HCT116 (cell line): ENCODE measurements around the gene CALCOCO1.

ENCODE experiments used
- CEBPB ChIP-seq: IDR thresholded peaks from 2 replicates; pipeline ENCODE4 v1.6.1; 2012; ENCODE audit warnings: low read depth
- EZH2 ChIP-seq: fragments of 200-600 bp; sonication (generic); IDR thresholded peaks from 2 replicates; pipeline ENCODE4 v1.6.1; 2017; ENCODE audit warnings: antibody characterized with exemption, mixed run types
- EZH2phosphoT487 ChIP-seq: fragments of 200-600 bp; IDR thresholded peaks from 2 replicates; pipeline ENCODE4 v1.6.1; 2018; ENCODE audit warnings: antibody characterized with exemption, borderline replicate concordance
- FOSL1 ChIP-seq: IDR thresholded peaks from 2 replicates; pipeline ENCODE4 v1.6.1; 2012; ENCODE audit warnings: low read depth
- JUND ChIP-seq: IDR thresholded peaks from 2 replicates; pipeline ENCODE4 v1.6.1; 2012
- POLR2A ChIP-seq: IDR thresholded peaks from 2 replicates; pipeline ENCODE4 v1.7.0; 2011; ENCODE audit warnings: borderline replicate concordance; ENCODE audit not compliant: insufficient read depth, insufficient read length; ENCODE audit errors: extremely low read depth
- POLR2AphosphoS5 ChIP-seq: IDR thresholded peaks from 2 replicates; pipeline ENCODE4 v1.6.1; 2011; ENCODE audit warnings: mild to moderate bottlenecking, low read depth, low read length, moderate library complexity
- TCF7L2 ChIP-seq: IDR thresholded peaks from 2 replicates; pipeline ENCODE4 v1.7.0; 2011; ENCODE audit warnings: borderline replicate concordance, inconsistent platforms; ENCODE audit not compliant: insufficient read depth, insufficient read length; ENCODE audit errors: extremely low read depth
- YY1 ChIP-seq: IDR thresholded peaks from 2 replicates; pipeline ENCODE4 v1.6.1; 2011; ENCODE audit warnings: low read length, low read depth, moderate library complexity, mild to moderate bottlenecking; ENCODE audit not compliant: insufficient replicate concordance; ENCODE audit errors: extremely low read depth
- ZFX ChIP-seq: fragments of 450-650 bp; IDR thresholded peaks from 2 replicates; pipeline ENCODE4 v1.6.1; 2017
- TF ChIP-seq, protein P1 (sequence below), 3 experiments: fragments of 200-600 bp in 1 of 3; sonication (generic) in 1 of 3; IDR thresholded peaks in 2 of 3; conservative IDR thresholded peaks in 1 of 3; 2 replicates each; pipeline ENCODE4 v1.5.1; 2012 to 2017; ENCODE audit warnings: low read depth in 2 of 3, low read length in 2 of 3, antibody characterized with exemption in 1 of 3, borderline replicate concordance in 1 of 3, control low read depth in 1 of 3, mild to moderate bottlenecking in 1 of 3, mixed read lengths in 1 of 3, mixed run types in 1 of 3, moderate library complexity in 1 of 3; ENCODE audit not compliant: insufficient read depth in 1 of 3
- TF ChIP-seq, protein P2 (sequence below): IDR thresholded peaks from 2 replicates; pipeline ENCODE4 v1.6.1; 2012
- TF ChIP-seq, protein P3 (sequence below): IDR thresholded peaks from 2 replicates; pipeline ENCODE4 v1.6.1; 2011; ENCODE audit warnings: mild to moderate bottlenecking, low read length, moderate library complexity; ENCODE audit not compliant: insufficient replicate concordance; ENCODE audit errors: extremely low read depth

DNA sequence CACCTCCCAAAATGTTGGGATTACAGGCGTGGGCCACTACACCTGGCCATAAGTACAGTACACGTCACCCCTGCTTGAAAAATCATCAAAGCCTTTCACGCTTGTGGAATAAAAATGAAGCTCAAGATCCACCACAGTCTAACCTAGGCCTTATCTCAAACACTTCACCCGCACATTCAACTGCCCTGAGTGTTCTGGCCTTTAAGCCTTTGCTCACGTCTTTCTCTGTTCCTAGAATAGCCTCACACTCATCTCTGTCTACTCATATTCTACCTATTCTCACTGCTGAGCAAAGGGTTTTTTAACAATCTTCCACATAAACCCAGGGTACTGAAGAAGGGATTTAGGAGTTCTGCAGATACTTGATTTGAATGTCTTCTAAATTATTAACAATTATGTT, 9.9 kb downstream of the CALCOCO1 start:
- TF ChIP-seq CEBPB = no peak
- TF ChIP-seq, protein P1, sequence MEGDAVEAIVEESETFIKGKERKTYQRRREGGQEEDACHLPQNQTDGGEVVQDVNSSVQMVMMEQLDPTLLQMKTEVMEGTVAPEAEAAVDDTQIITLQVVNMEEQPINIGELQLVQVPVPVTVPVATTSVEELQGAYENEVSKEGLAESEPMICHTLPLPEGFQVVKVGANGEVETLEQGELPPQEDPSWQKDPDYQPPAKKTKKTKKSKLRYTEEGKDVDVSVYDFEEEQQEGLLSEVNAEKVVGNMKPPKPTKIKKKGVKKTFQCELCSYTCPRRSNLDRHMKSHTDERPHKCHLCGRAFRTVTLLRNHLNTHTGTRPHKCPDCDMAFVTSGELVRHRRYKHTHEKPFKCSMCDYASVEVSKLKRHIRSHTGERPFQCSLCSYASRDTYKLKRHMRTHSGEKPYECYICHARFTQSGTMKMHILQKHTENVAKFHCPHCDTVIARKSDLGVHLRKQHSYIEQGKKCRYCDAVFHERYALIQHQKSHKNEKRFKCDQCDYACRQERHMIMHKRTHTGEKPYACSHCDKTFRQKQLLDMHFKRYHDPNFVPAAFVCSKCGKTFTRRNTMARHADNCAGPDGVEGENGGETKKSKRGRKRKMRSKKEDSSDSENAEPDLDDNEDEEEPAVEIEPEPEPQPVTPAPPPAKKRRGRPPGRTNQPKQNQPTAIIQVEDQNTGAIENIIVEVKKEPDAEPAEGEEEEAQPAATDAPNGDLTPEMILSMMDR (IDR thresholded peaks at IDR 0.05 in 2 of 3, conservative IDR thresholded peaks at IDR 0.05 in 1 of 3; ENCODE audit: borderline replicate concordance in 1 of 3, insufficient read depth in 1 of 3, low read depth in 2 of 3, low read length in 2 of 3) = no peak
- TF ChIP-seq POLR2AphosphoS5 = no peak
- no peak for TF ChIP-seq YY1
- no peak for TF ChIP-seq FOSL1
- no peak for TF ChIP-seq EZH2
- no peak for TF ChIP-seq ZFX
- TF ChIP-seq POLR2A = no peak
- TF ChIP-seq, protein P2, sequence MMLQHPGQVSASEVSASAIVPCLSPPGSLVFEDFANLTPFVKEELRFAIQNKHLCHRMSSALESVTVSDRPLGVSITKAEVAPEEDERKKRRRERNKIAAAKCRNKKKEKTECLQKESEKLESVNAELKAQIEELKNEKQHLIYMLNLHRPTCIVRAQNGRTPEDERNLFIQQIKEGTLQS = no peak
- TF ChIP-seq, protein P3, sequence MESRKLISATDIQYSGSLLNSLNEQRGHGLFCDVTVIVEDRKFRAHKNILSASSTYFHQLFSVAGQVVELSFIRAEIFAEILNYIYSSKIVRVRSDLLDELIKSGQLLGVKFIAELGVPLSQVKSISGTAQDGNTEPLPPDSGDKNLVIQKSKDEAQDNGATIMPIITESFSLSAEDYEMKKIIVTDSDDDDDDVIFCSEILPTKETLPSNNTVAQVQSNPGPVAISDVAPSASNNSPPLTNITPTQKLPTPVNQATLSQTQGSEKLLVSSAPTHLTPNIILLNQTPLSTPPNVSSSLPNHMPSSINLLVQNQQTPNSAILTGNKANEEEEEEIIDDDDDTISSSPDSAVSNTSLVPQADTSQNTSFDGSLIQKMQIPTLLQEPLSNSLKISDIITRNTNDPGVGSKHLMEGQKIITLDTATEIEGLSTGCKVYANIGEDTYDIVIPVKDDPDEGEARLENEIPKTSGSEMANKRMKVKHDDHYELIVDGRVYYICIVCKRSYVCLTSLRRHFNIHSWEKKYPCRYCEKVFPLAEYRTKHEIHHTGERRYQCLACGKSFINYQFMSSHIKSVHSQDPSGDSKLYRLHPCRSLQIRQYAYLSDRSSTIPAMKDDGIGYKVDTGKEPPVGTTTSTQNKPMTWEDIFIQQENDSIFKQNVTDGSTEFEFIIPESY = no peak
- TF ChIP-seq JUND = no peak
- TF ChIP-seq EZH2phosphoT487 = no peak
- no peak for TF ChIP-seq TCF7L2
